Activated CD4-positive, alpha-beta T cell treated with anti-CD3 and anti-CD28 coated beads for 36 hours (primary cell): Measurements from ENCODE around the gene POFUT2. TPM values are rescaled to one million over a fixed set of nuclear protein-coding genes. Genes with fewer than 3 reads are reported as not detected.

Source experiments
- ATAC-seq: fragments of 200-7000 bp; cut with Tn5 transposase; one replicate; pipeline ENCODE4 v1.10.0; 2021; ENCODE audit warnings: mild to moderate bottlenecking, moderate library complexity
- CTCF ChIA-PET: fragments of 350-600 bp; sonication (Branson Sonifier 250); formaldehyde crosslinking; loops from one replicate; lab custom pipeline; 2021; ENCODE audit warnings: antibody characterized with exemption; lab: Charles Lee
- POLR2A ChIA-PET: fragments of 350-600 bp; sonication (Branson Sonifier 250); formaldehyde crosslinking; loops from one replicate; lab custom pipeline; 2021; ENCODE audit warnings: antibody characterized with exemption, inconsistent platforms; lab: Charles Lee
- DNase-seq: peaks from one replicate; pipeline ENCODE4 v3.0.0-alpha.2; 2020
- H3K27ac Mint-ChIP-seq: one replicate; pipeline ENCODE4 v1.8.0; 2021; ENCODE audit warnings: mixed read lengths
- H3K27me3 Mint-ChIP-seq: one replicate; pipeline ENCODE4 v1.8.0; 2021; ENCODE audit warnings: mixed read lengths
- H3K36me3 Mint-ChIP-seq: one replicate; pipeline ENCODE4 v1.8.0; 2021; ENCODE audit warnings: low read depth, mixed read lengths
- H3K4me1 Mint-ChIP-seq: one replicate; pipeline ENCODE4 v1.8.0; 2021; ENCODE audit warnings: mixed read lengths
- H3K4me3 Mint-ChIP-seq: one replicate; pipeline ENCODE4 v1.8.0; 2021; ENCODE audit warnings: mild to moderate bottlenecking, moderate library complexity, mixed read lengths
- H3K9me3 Mint-ChIP-seq: one replicate; pipeline ENCODE4 v1.8.0; 2021; ENCODE audit warnings: low read depth, mixed read lengths
- intact Hi-C, 2 experiments: fragments of 100-400 bp; cut with DNase I in 1 of 2; cut with micrococcal nuclease in 1 of 2; formaldehyde crosslinking; loops; one replicate each; pipeline versions ENCODE4 v1.14.2 to v1.15.1; 2022 to 2024; cut with DNase I, micrococcal nuclease
- total RNA-seq, 2 experiments: library from RNA; stranded (reverse); gene quantifications; one replicate each; pipeline ENCODE4 v1.2.3, GENCODE V29; 2021

Gene POFUT2
- total RNA-seq, 2 experiments from 2014 or later: 14.7 to 14.9 TPM

DNA sequence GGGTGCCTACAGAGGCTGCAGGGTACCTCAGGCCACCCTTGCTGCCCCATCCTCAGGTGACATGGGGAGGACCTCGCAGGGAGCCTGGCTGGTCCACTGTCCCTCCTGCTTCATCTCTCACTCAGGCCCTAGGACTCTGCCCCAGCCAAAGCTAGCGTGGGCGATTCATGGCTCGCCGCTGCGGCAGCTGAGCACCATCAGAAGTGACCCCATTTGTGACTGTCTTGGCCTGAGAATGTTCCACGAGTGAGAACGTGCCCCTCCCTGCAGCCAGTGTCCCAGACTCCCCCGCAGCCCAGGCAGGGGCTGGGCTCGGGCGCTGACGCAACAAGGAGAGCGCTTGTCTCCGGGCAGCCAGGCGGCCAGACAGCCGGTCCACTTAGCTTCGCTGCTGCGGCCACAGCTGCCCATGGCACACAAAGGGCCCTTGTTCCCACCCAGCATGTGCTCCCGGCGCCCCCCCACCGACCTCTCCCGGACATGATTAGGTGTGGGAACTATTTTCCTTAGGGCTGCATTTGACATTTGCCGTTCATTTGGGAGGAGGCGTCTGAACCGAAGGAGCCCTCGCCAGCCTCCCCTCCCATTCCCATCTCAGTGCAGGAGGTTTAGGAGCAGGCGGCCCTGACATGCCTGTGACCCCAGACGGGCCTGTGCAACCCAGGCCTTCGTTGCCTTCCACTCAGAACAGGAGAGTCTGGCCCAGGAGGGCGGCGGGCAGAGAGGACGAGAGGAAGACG lies 19.3 kb upstream of the POFUT2 start:
- Mint-ChIP-seq H3K9me3 (no peaks in the 10 kb centered on the region), H3K27ac (no peak overlapping the region), H3K36me3 (no peaks in the 10 kb centered on the region), H3K4me1 (peaks cover 20% of the 10 kb centered on the region), H3K4me3 (no peak overlapping the region), H3K27me3 (peaks cover 2% of the 10 kb centered on the region)
- ChIA-PET POLR2A (no interaction called here), CTCF (no interaction called here)
- intact Hi-C loops: no loop called here
- DNase-seq (peak; percentile 0), ATAC-seq (no peak)

- ChIA-PET CTCF (interaction anchor here (0.6 kb wide), 1 partner anchor 232 kb away, joined by 3 read pairs; no protein-coding TSS in a partner anchor), POLR2A (no interaction called here)
- Mint-ChIP-seq H3K9me3 (no peaks in the 10 kb centered on the region), H3K27ac (no peak overlapping the region), H3K27me3 (peaks cover 2% of the 10 kb centered on the region), H3K4me1 (peaks cover 22% of the 10 kb centered on the region), H3K36me3 (no peaks in the 10 kb centered on the region), H3K4me3 (no peak overlapping the region)
- DNase-seq: no peak
- ATAC-seq: no peak
- intact Hi-C loops: no loop called here
Observed at GRCh38 chr21:45306453-45306831, 18.7 kb upstream of the POFUT2 start.

DNA sequence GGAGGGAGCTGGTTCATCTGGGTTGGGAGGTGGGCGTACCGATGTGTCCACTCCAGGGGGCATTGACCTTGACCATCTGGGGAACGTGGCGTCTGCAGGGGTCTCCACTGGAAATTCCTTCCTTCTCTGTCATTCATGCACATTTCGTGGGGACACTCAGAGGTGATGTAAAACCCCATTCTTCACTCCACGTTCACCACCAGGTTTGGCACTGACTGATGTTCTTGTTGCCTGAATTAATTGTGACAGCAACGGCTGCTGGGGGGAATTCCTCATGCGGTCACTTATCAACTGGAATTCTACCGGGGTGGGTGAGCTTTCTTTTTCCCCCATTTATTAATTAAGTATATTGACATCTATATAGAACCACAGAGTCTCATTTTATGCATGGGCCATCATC lies 18.1 kb upstream of the POFUT2 start:
- ChIA-PET CTCF (interaction anchor here (0.6 to 1.2 kb wide), 2 partner anchors 18 to 232 kb away, joined by 3 to 4 read pairs; no protein-coding TSS in a partner anchor), POLR2A (no interaction called here)
- H3K27me3 Mint-ChIP-seq: peaks cover 2% of the 10 kb centered on the region
- intact Hi-C loops: no loop called here
- peaks cover 22% of the 10 kb centered on the region for H3K4me1 Mint-ChIP-seq
- DNase-seq: no peak
- no peaks in the 10 kb centered on the region for H3K9me3 Mint-ChIP-seq
- H3K36me3 Mint-ChIP-seq: no peaks in the 10 kb centered on the region
- H3K27ac Mint-ChIP-seq: no peak overlapping the region
- ATAC-seq: no peak
- H3K4me3 Mint-ChIP-seq: no peak overlapping the region

DNA sequence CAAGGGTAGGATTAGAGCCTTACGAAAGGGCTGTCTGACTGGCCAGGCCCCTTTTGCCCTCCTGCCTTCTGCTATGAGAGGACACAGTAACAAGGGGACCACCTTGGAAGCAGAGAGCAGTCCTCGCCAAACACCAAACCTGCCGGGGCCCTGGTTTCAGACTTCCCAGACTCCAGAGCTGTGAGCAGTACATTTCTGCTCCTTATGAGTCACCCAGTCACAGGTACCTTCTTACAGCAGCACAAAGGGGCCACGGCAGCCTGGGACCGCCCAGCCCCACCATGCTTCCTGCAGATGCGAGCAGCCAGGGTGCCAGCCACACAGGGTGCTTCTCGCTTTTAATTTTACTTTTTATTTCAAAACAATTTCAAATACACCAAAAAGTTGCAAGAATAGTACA lies 17.2 kb upstream of the POFUT2 start:
- Mint-ChIP-seq H3K9me3 (no peaks in the 10 kb centered on the region), H3K27ac (peak overlapping the region; percentile 31), H3K4me1 (peaks cover 22% of the 10 kb centered on the region), H3K36me3 (no peaks in the 10 kb centered on the region), H3K27me3 (peaks cover under 1% of the 10 kb centered on the region), H3K4me3 (no peak overlapping the region)
- intact Hi-C loops: no loop called here
- DNase-seq: peak; percentile 43
- ChIA-PET POLR2A (no interaction called here), CTCF (interaction anchor here (1.2 kb wide), 1 partner anchor 18 kb away, joined by 4 read pairs; no protein-coding TSS in a partner anchor)
- peak; percentile 48 for ATAC-seq

DNA sequence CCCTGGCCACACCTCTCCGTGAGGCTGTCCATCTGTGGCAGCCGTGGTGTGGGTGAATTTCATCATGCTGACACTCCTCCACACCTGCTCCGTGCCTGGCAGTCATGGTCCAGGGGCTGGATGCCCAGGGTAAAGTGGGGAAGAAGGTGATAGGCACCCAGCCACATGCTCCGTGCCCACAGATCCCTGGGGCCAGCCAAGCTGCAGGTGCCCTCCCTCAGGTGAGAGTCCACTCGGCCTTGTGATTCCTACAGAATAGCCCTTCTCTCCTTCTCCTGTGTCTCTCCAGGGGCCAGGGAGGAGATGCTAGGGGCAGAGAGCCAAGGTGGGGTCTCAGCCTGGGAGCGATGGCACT lies 16.8 kb upstream of the POFUT2 start:
- Mint-ChIP-seq H3K9me3 (no peaks in the 10 kb centered on the region), H3K4me1 (peaks cover 21% of the 10 kb centered on the region), H3K4me3 (no peak overlapping the region), H3K27ac (no peak overlapping the region), H3K36me3 (no peaks in the 10 kb centered on the region), H3K27me3 (no peaks in the 10 kb centered on the region)
- intact Hi-C loops: no loop called here
- no peak for ATAC-seq
- CTCF ChIA-PET: no interaction called here
- POLR2A ChIA-PET: no interaction called here
- no peak for DNase-seq

GRCh38 chr21:45303751-45304475 lies 16.2 kb upstream of the POFUT2 start:
- H3K27ac Mint-ChIP-seq: peak overlapping the region; percentile 47
- intact Hi-C loops: no loop called here
- DNase-seq: no peak
- H3K4me1 Mint-ChIP-seq: peaks cover 15% of the 10 kb centered on the region
- ChIA-PET POLR2A (no interaction called here), CTCF (interaction anchor here (0.6 kb wide), 1 partner anchor 179 kb away, joined by 3 read pairs; no protein-coding TSS in a partner anchor)
- no peak for ATAC-seq
- H3K27me3 Mint-ChIP-seq: no peaks in the 10 kb centered on the region
- no peak overlapping the region for H3K4me3 Mint-ChIP-seq
- no peaks in the 10 kb centered on the region for H3K36me3 Mint-ChIP-seq
- no peaks in the 10 kb centered on the region for H3K9me3 Mint-ChIP-seq

- CTCF ChIA-PET: interaction anchor here (0.5 to 1.9 kb wide), 2 partner anchors 9 to 10 kb away, joined by 3 to 5 read pairs; no protein-coding TSS in a partner anchor
- Mint-ChIP-seq H3K27ac (no peak overlapping the region), H3K36me3 (no peaks in the 10 kb centered on the region), H3K9me3 (no peaks in the 10 kb centered on the region), H3K4me3 (no peak overlapping the region), H3K4me1 (peaks cover 13% of the 10 kb centered on the region), H3K27me3 (no peaks in the 10 kb centered on the region)
- POLR2A ChIA-PET: no interaction called here
- ATAC-seq (no peak), DNase-seq (no peak)
- intact Hi-C loops: no loop called here
Observed at GRCh38 chr21:45303091-45303615, 15.5 kb upstream of the POFUT2 start.

GRCh38 chr21:45302082-45303061 lies 14.7 kb upstream of the POFUT2 start:
- intact Hi-C loops: no loop called here
- Mint-ChIP-seq H3K36me3 (no peaks in the 10 kb centered on the region), H3K9me3 (no peaks in the 10 kb centered on the region), H3K27ac (peak overlapping the region; percentile 58), H3K4me3 (no peak overlapping the region), H3K4me1 (peaks cover 13% of the 10 kb centered on the region), H3K27me3 (no peaks in the 10 kb centered on the region)
- ChIA-PET POLR2A (no interaction called here), CTCF (interaction anchor here (0.5 to 1.9 kb wide), 3 partner anchors 8 to 10 kb away, joined by 3 to 5 read pairs (median 4); no protein-coding TSS in a partner anchor)
- DNase-seq (peak; percentile 80), ATAC-seq (peak; percentile 77)

DNA sequence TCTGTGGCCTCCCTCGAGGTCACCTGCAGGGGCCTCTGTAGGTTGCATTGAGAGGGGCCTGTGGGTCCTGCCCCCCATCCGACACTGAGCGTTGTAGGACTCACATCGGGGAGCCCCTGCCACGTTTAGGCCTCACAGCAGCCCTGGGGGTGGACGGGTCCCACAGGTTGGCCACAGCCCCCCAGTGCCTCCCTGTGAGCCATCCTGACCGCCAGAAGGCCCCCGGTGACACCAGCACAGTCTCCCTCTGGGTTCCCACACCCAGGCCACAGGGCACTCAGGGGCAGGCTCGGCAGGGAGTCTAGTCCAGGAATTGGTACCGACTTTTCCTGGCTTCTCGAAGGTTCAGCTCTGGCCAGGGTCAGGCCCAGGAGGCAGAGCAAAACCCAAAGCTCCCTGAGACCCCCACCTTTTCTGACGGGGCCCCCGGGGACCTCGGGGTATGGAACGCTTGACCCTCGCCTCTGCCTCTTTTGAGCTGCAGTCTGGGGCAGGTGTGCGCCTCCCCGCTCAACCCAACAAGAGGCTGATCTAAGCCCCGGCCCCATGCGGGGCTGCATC lies 13.9 kb upstream of the POFUT2 start:
- no peaks in the 10 kb centered on the region for H3K9me3 Mint-ChIP-seq
- H3K4me3 Mint-ChIP-seq: no peak overlapping the region
- H3K27ac Mint-ChIP-seq: peak overlapping the region; percentile 58
- POLR2A ChIA-PET: no interaction called here
- ATAC-seq (no peak), DNase-seq (no peak)
- no peaks in the 10 kb centered on the region for H3K27me3 Mint-ChIP-seq
- no peaks in the 10 kb centered on the region for H3K36me3 Mint-ChIP-seq
- intact Hi-C loops: no loop called here
- CTCF ChIA-PET: interaction anchor here (0.6 to 1.9 kb wide), 2 partner anchors 9 to 11 kb away, joined by 4 to 5 read pairs; no protein-coding TSS in a partner anchor
- H3K4me1 Mint-ChIP-seq: peaks cover 13% of the 10 kb centered on the region

GRCh38 chr21:45300786-45301520 lies 13.3 kb upstream of the POFUT2 start:
- peaks cover 13% of the 10 kb centered on the region for H3K4me1 Mint-ChIP-seq
- ATAC-seq (no peak), DNase-seq (peak; percentile 2)
- H3K4me3 Mint-ChIP-seq: no peak overlapping the region
- no peaks in the 10 kb centered on the region for H3K36me3 Mint-ChIP-seq
- no peak overlapping the region for H3K27ac Mint-ChIP-seq
- intact Hi-C loops: no loop called here
- POLR2A ChIA-PET: no interaction called here
- no peaks in the 10 kb centered on the region for H3K27me3 Mint-ChIP-seq
- CTCF ChIA-PET: interaction anchor here (0.5 to 1.9 kb wide), 2 partner anchors 8 to 388 kb away, joined by 3 to 5 read pairs; no protein-coding TSS in a partner anchor
- no peaks in the 10 kb centered on the region for H3K9me3 Mint-ChIP-seq
